ENCODE results near the gene YEATS2. TPM values are rescaled to one million over a fixed set of nuclear protein-coding genes. Genes with fewer than 3 reads are reported as not detected.

YEATS2 gene
- total and polyA plus RNA-seq, 7 donors = 1.8 to 8.9 (median 4.6) TPM

DNA sequence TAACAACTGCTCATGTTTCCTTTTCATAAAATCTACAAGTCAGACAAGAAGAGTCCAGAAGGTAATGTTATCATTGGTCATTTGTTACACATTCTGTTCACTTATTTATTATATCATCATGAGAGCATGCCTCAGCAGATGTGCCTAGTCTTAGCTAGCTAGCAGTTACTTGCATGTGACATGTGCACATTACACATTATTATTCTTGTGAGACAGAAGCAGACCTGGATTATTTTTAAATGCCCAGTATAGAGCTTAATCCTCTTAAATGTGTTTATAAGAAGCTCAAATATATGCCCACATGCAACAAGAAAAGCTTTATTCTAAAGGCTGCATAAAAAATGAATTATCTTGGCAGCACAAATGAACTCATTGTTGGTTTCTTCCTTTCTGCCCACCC lies 12.6 kb downstream of the YEATS2 start:
- Histone ChIP-seq H3K27ac (no peak overlapping the region), H3K27me3 (ENCODE audit: insufficient read depth in 3 of 3, low read length in 2 of 3) (no peaks in the 10 kb centered on the region), H3K36me3 (ENCODE audit: insufficient read depth in 1 of 2, low read depth in 1 of 2) (no peaks in the 10 kb centered on the region), H3K4me3 (no peak overlapping the region), H3K4me1 (no peaks in the 10 kb centered on the region), H3K9me3 (no peaks in the 10 kb centered on the region)
- intact Hi-C loops (cut with DNase I) = no loop called here
- TF ChIP-seq, protein P1, sequence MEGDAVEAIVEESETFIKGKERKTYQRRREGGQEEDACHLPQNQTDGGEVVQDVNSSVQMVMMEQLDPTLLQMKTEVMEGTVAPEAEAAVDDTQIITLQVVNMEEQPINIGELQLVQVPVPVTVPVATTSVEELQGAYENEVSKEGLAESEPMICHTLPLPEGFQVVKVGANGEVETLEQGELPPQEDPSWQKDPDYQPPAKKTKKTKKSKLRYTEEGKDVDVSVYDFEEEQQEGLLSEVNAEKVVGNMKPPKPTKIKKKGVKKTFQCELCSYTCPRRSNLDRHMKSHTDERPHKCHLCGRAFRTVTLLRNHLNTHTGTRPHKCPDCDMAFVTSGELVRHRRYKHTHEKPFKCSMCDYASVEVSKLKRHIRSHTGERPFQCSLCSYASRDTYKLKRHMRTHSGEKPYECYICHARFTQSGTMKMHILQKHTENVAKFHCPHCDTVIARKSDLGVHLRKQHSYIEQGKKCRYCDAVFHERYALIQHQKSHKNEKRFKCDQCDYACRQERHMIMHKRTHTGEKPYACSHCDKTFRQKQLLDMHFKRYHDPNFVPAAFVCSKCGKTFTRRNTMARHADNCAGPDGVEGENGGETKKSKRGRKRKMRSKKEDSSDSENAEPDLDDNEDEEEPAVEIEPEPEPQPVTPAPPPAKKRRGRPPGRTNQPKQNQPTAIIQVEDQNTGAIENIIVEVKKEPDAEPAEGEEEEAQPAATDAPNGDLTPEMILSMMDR (IDR thresholded peaks at IDR 0.05) = no peak
- DNase-seq = no peak
- no peak for ATAC-seq

- peaks cover 0 to 12% of the 10 kb centered on the region in 2 donors for H3K36me3 ChIP-seq (ENCODE audit: insufficient read depth in 1 of 2, low read depth in 1 of 2)
- H3K4me3 ChIP-seq = no peak overlapping the region
- no peaks in the 10 kb centered on the region for H3K9me3 ChIP-seq
- no peaks in the 10 kb centered on the region for H3K27me3 ChIP-seq (ENCODE audit: insufficient read depth in 3 of 3, low read length in 2 of 3)
- H3K27ac ChIP-seq = no peak overlapping the region
- TF ChIP-seq, protein P1 (IDR thresholded peaks at IDR 0.05) = no peak
- H3K4me1 ChIP-seq = no peaks in the 10 kb centered on the region
- WGBS, 3 donors = 98 to 100% (median 99%) methylated on average over 3 of the region's 3 CpGs
- DNase-seq (no peak), ATAC-seq (no peak)
- intact Hi-C loops (cut with DNase I) = no loop called here
Observed at GRCh38 chr3:183711516-183711915, 13.9 kb downstream of the YEATS2 start.

- H3K36me3 ChIP-seq (ENCODE audit: insufficient read depth in 1 of 2, low read depth in 1 of 2) = peaks cover 0 to 43% of the 10 kb centered on the region in 2 donors
Observed at GRCh38 chr3:183714622-183715021, 17.0 kb downstream of the YEATS2 start.

GRCh38 chr3:183718012-183718411 lies 20.4 kb downstream of the YEATS2 start:
- H3K27me3 ChIP-seq (ENCODE audit: insufficient read depth in 3 of 3, low read length in 2 of 3) = no peaks in the 10 kb centered on the region
- DNase-seq (no peak), ATAC-seq (no peak)
- H3K27ac ChIP-seq = no peak overlapping the region
- no peaks in the 10 kb centered on the region for H3K9me3 ChIP-seq
- H3K4me1 ChIP-seq = no peaks in the 10 kb centered on the region
- WGBS, 3 donors = 90 to 95% (median 91%) methylated on average over 3 of the region's 3 CpGs
- TF ChIP-seq, protein P1 (IDR thresholded peaks at IDR 0.05) = no peak
- intact Hi-C loops (cut with DNase I) = no loop called here
- no peak overlapping the region for H3K4me3 ChIP-seq
- H3K36me3 ChIP-seq (ENCODE audit: insufficient read depth in 1 of 2, low read depth in 1 of 2) = peaks cover 0 to 77% of the 10 kb centered on the region in 2 donors

More at GRCh38 chr3:183714622-183715021, 17.0 kb downstream of the YEATS2 start:
- H3K27ac ChIP-seq = no peak overlapping the region
- H3K4me3 ChIP-seq = no peak overlapping the region
- no peak for ATAC-seq
- no peaks in the 10 kb centered on the region for H3K4me1 ChIP-seq
- intact Hi-C loops (cut with DNase I) = no loop called here
- no peaks in the 10 kb centered on the region for H3K27me3 ChIP-seq (ENCODE audit: insufficient read depth in 3 of 3, low read length in 2 of 3)
- H3K9me3 ChIP-seq = no peaks in the 10 kb centered on the region
- TF ChIP-seq, protein P1 (IDR thresholded peaks at IDR 0.05) = no peak
- DNase-seq = no peak

DNA sequence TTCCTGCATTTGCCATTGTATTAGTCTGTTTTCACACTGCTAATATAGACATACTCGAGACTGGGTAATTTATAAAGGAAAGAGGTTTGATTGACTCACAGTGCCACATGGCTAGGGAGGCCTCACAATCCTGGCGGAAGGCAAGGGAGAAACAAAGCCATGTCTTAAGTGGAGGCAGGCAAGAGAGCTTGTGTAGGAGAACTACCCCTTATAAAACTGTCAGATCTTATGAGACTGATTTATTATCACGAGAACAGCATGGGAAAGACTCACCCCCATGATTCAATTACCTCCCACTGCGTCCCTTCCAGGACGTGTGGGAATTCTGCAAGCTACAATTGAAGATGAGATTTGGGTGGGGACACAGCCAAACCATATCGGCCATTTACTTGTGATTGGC lies 27.8 kb downstream of the YEATS2 start:
- no peak overlapping the region for H3K4me3 ChIP-seq

More for the DNA sequence above, 27.8 kb downstream of the YEATS2 start:
- DNase-seq = no peak
- H3K4me1 ChIP-seq = no peaks in the 10 kb centered on the region
- WGBS, 3 donors = 51 to 73% (median 66%) methylated on average over 6 of the region's 6 CpGs
- H3K27ac ChIP-seq = no peak overlapping the region
- H3K36me3 ChIP-seq (ENCODE audit: insufficient read depth in 1 of 2, low read depth in 1 of 2) = peaks cover 0 to 98% of the 10 kb centered on the region in 2 donors
- intact Hi-C loops (cut with DNase I) = no loop called here
- TF ChIP-seq, protein P1 (IDR thresholded peaks at IDR 0.05) = no peak
- H3K9me3 ChIP-seq = no peaks in the 10 kb centered on the region
- ATAC-seq = no peak
- H3K27me3 ChIP-seq (ENCODE audit: insufficient read depth in 3 of 3, low read length in 2 of 3) = no peaks in the 10 kb centered on the region
